ENCODE results near the gene PLCH2.

- TF ChIP-seq POLR2A (IDR thresholded peaks at IDR 0.05; ENCODE audit: low read depth, low read length) (no peak), EZH2 (IDR thresholded peaks at IDR 0.05; ENCODE audit: borderline replicate concordance, low read depth, low read length, severe bottlenecking) (no peak), JUN (IDR thresholded peaks at IDR 0.05; ENCODE audit: borderline replicate concordance, insufficient read depth, insufficient read length, low read depth) (no peak), GATA2 (IDR thresholded peaks at IDR 0.05; ENCODE audit: insufficient read depth, insufficient read length, low read depth, low read length) (no peak), MYC (IDR thresholded peaks at IDR 0.05; ENCODE audit: low read depth, low read length) (no peak), POLR2AphosphoS5 (IDR thresholded peaks at IDR 0.05; ENCODE audit: insufficient read depth, low read depth, low read length) (no peak), FOS (IDR thresholded peaks at IDR 0.05; ENCODE audit: borderline replicate concordance, insufficient read depth, low read length) (no peak)
- TF ChIP-seq, protein P1, sequence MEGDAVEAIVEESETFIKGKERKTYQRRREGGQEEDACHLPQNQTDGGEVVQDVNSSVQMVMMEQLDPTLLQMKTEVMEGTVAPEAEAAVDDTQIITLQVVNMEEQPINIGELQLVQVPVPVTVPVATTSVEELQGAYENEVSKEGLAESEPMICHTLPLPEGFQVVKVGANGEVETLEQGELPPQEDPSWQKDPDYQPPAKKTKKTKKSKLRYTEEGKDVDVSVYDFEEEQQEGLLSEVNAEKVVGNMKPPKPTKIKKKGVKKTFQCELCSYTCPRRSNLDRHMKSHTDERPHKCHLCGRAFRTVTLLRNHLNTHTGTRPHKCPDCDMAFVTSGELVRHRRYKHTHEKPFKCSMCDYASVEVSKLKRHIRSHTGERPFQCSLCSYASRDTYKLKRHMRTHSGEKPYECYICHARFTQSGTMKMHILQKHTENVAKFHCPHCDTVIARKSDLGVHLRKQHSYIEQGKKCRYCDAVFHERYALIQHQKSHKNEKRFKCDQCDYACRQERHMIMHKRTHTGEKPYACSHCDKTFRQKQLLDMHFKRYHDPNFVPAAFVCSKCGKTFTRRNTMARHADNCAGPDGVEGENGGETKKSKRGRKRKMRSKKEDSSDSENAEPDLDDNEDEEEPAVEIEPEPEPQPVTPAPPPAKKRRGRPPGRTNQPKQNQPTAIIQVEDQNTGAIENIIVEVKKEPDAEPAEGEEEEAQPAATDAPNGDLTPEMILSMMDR (IDR thresholded peaks at IDR 0.05; ENCODE audit: extremely low read depth in 1 of 2, insufficient read depth in 1 of 2, low read depth in 1 of 2, low read length in 2 of 2), result no peak
- TF ChIP-seq, protein P2, sequence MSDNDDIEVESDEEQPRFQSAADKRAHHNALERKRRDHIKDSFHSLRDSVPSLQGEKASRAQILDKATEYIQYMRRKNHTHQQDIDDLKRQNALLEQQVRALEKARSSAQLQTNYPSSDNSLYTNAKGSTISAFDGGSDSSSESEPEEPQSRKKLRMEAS (IDR thresholded peaks at IDR 0.05; ENCODE audit: insufficient read depth, insufficient read length), result no peak
Observed at GRCh38 chr1:2541619-2542245, 65.6 kb downstream of the PLCH2 start.

All from endothelial cell of umbilical vein (primary cell).